Measurements from ENCODE around the gene RCE1. TPM values are rescaled to one million over a fixed set of nuclear protein-coding genes. Genes with fewer than 3 reads are reported as not detected.
A peak's percentile ranks its signal among the peaks of the same experiment; 100 is the strongest.

RCE1 gene
- total RNA-seq, 1 donor from 2014 or later = 30.6 TPM

DNA sequence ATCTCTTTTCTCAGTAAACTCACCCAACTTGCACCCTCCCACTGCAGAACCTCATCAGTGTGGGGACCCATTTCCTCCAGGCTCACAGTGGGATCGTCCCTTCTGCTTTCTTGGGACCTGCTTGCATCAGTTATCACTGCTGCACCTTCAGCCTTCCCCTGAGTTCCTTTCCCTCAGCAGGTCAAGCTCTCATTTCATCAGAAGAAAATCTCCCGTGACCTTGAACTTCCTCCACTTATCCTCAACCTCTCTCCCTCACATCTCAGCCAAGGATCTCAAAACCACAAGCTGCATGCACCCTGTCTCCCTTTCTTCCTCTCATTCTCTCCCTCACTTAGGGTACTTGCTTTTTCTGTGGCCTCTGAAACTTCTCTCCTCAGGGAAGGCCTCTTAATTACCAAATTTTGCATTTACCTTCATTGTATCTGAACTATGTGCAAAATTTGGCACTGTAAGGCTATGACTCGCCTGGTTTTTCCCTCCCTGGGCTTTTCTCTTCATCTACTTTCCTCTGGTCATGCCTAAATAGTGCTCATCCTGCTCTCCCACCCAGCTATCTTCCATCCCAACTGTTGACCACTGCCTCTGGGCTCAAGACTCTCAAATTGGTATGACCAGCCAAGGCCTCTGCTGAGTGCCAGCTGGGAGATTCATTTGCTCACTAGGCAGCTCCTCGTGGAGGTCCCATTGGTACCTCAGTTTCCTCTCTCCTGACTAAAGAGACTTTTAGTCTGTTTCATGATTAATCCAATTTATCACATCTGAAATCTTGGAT is 2.7 kb upstream of the RCE1 start:
- Mint-ChIP-seq H3K36me3 (ENCODE audit: unreplicated experiment) (peaks cover 4% of the 10 kb centered on the region), H3K27ac (ENCODE audit: unreplicated experiment) (peak overlapping the region; percentile 23), H3K4me1 (ENCODE audit: low read depth, unreplicated experiment) (peaks cover 6% of the 10 kb centered on the region), H3K4me3 (ENCODE audit: unreplicated experiment) (peak overlapping the region; percentile 3), H3K27me3 (ENCODE audit: unreplicated experiment) (peaks cover 12% of the 10 kb centered on the region), H3K9me3 (ENCODE audit: unreplicated experiment) (peaks cover 8% of the 10 kb centered on the region)
- DNase-seq = no peak
- TF ChIP-seq, protein P1, sequence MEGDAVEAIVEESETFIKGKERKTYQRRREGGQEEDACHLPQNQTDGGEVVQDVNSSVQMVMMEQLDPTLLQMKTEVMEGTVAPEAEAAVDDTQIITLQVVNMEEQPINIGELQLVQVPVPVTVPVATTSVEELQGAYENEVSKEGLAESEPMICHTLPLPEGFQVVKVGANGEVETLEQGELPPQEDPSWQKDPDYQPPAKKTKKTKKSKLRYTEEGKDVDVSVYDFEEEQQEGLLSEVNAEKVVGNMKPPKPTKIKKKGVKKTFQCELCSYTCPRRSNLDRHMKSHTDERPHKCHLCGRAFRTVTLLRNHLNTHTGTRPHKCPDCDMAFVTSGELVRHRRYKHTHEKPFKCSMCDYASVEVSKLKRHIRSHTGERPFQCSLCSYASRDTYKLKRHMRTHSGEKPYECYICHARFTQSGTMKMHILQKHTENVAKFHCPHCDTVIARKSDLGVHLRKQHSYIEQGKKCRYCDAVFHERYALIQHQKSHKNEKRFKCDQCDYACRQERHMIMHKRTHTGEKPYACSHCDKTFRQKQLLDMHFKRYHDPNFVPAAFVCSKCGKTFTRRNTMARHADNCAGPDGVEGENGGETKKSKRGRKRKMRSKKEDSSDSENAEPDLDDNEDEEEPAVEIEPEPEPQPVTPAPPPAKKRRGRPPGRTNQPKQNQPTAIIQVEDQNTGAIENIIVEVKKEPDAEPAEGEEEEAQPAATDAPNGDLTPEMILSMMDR (IDR thresholded peaks at IDR 0.05; ENCODE audit: partially characterized antibody, unreplicated experiment) = no peak

DNA sequence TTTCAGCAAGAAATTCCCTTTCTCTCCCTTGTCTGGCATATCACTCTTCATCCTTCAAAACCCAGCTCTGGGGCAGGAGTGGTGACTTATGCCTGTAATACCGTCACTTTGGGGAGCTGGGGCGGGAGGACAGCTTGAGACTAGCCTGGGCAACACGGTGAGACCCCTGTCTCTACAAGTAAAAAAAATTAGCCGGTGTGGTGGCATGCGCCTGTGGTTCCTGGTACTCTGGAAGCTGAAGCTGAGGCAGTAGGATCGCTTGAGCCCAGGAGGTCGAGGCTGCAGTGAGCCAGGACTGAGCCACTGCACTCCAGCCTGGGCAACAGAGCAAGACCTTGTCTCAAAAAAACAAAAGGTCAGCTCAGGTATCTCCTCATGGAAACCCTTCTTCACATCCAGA is 1.4 kb upstream of the RCE1 start:
- peaks cover 8% of the 10 kb centered on the region for H3K9me3 Mint-ChIP-seq (ENCODE audit: unreplicated experiment)
- H3K36me3 Mint-ChIP-seq (ENCODE audit: unreplicated experiment) = peaks cover 4% of the 10 kb centered on the region
- H3K27ac Mint-ChIP-seq (ENCODE audit: unreplicated experiment) = peak overlapping the region; percentile 78
- peaks cover 6% of the 10 kb centered on the region for H3K4me1 Mint-ChIP-seq (ENCODE audit: low read depth, unreplicated experiment)
- H3K27me3 Mint-ChIP-seq (ENCODE audit: unreplicated experiment) = peaks cover 12% of the 10 kb centered on the region
- no peak for DNase-seq
- H3K4me3 Mint-ChIP-seq (ENCODE audit: unreplicated experiment) = peak overlapping the region; percentile 88
- TF ChIP-seq, protein P1 (IDR thresholded peaks at IDR 0.05; ENCODE audit: partially characterized antibody, unreplicated experiment) = no peak

DNA sequence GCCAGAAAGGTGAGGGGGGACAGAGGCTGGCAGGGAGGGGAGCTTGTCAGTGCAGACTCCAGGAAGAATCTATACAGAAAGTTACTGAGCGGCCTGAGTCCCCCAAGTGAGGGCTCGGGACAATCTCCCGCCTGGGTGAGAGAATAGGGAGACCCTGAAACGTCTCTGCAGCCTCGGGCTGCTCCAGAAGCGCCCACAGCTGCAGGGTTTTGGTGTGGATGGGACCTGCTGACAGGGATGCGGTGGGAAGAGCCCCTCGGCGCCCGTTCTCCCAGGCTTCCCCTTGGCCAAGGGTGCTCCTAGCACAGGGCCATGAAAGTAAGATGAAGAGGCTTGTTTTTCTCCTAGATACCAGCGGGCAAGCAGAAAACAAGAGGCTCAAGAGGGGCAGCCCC is 743 bp upstream of the RCE1 start:
- no peak for DNase-seq
- TF ChIP-seq, protein P1 (IDR thresholded peaks at IDR 0.05; ENCODE audit: partially characterized antibody, unreplicated experiment) = no peak

DNA sequence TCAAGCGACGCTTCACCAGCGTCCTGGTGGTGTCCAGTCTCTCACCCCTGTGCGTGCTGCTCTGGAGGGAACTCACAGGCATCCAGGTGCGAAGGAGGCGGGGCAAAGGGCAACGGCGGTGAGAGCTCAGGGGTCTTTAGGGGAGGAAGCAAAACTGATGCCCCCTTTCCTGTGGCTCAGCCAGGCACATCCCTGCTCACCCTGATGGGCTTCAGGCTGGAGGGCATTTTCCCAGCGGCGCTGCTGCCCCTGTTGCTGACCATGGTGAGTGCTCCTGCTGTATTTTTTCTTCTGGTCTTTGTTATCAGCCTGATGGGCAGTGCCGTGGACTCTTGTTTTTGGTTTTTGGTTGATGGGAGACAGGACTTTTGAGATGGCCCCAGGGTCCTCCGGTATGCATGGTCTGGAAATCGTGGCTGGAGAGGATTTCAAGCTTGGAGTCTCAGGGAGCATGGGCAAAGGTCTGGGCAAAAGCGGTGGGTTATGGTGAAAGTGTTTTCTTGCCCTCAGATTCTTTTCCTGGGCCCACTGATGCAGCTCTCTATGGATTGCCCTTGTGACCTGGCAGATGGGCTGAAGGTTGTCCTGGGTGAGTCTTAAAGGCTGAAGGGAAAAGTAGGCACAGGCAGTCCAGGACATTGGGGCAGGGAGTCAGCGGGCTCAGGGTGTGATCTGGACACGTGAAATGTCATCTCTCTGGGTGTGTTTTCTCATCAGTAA is 695 bp downstream of the RCE1 start:
- Mint-ChIP-seq H3K9me3 (ENCODE audit: unreplicated experiment) (peaks cover 8% of the 10 kb centered on the region), H3K4me1 (ENCODE audit: low read depth, unreplicated experiment) (peaks cover 6% of the 10 kb centered on the region), H3K27ac (ENCODE audit: unreplicated experiment) (peak overlapping the region; percentile 92), H3K27me3 (ENCODE audit: unreplicated experiment) (peaks cover 12% of the 10 kb centered on the region), H3K36me3 (ENCODE audit: unreplicated experiment) (peaks cover 4% of the 10 kb centered on the region), H3K4me3 (ENCODE audit: unreplicated experiment) (peak overlapping the region; percentile 95)
- TF ChIP-seq, protein P1 (IDR thresholded peaks at IDR 0.05; ENCODE audit: partially characterized antibody, unreplicated experiment) = no peak
- no peak for DNase-seq

More for the DNA sequence above, 743 bp upstream of the RCE1 start:
- Mint-ChIP-seq H3K27me3 (ENCODE audit: unreplicated experiment) (peaks cover 12% of the 10 kb centered on the region), H3K4me1 (ENCODE audit: low read depth, unreplicated experiment) (peaks cover 6% of the 10 kb centered on the region), H3K36me3 (ENCODE audit: unreplicated experiment) (peaks cover 4% of the 10 kb centered on the region), H3K9me3 (ENCODE audit: unreplicated experiment) (peaks cover 8% of the 10 kb centered on the region), H3K27ac (ENCODE audit: unreplicated experiment) (peak overlapping the region; percentile 78), H3K4me3 (ENCODE audit: unreplicated experiment) (peak overlapping the region; percentile 88)

Data from glutamatergic neuron (in vitro differentiated cells).